Measurements from ENCODE around the gene RECK. TPM values are rescaled to one million over a fixed set of nuclear protein-coding genes. Genes with fewer than 3 reads are reported as not detected.
A peak's percentile ranks its signal among the peaks of the same experiment; 100 is the strongest.

Gene RECK
- polyA plus RNA-seq, 1 donor, result 9.1 TPM

- Histone ChIP-seq H3K4me3 (ENCODE audit: low read length) (no peak overlapping the region), H3K9me3 (ENCODE audit: control insufficient read depth, low read depth, low read length) (peaks cover 7% of the 10 kb centered on the region), H3K4me1 (ENCODE audit: control insufficient read depth, insufficient read depth, low read length) (peaks cover 13% of the 10 kb centered on the region), H3K36me3 (ENCODE audit: control insufficient read depth, insufficient read depth, low read length) (no peaks in the 10 kb centered on the region), H3K27ac (ENCODE audit: low read length) (peak overlapping the region; percentile 63), H3K27me3 (ENCODE audit: control insufficient read depth, insufficient read depth, low read length) (no peaks in the 10 kb centered on the region)
- WGBS (ENCODE audit: insufficient coverage, low lambda C conversion rate), result 0% methylated on average over 1 of the region's 3 CpGs
- DNase-seq, result peak; percentile 86 to 94
These were observed 30.0 kb upstream of the RECK start for GRCh38 chr9:36006549-36007315.

- Histone ChIP-seq H3K9me3 (ENCODE audit: control insufficient read depth, low read depth, low read length) (peaks cover 7% of the 10 kb centered on the region), H3K4me1 (ENCODE audit: control insufficient read depth, insufficient read depth, low read length) (peaks cover 13% of the 10 kb centered on the region), H3K27me3 (ENCODE audit: control insufficient read depth, insufficient read depth, low read length) (no peaks in the 10 kb centered on the region), H3K4me3 (ENCODE audit: low read length) (no peak overlapping the region), H3K27ac (ENCODE audit: low read length) (no peak overlapping the region), H3K36me3 (ENCODE audit: control insufficient read depth, insufficient read depth, low read length) (no peaks in the 10 kb centered on the region)
- WGBS (ENCODE audit: insufficient coverage, low lambda C conversion rate), result no CpG with 5 or more reads among the region's 1 CpG
- DNase-seq, result no peak
These were observed 29.4 kb upstream of the RECK start for GRCh38 chr9:36007316-36007708.

GRCh38 chr9:36007852-36008251 lies 28.9 kb upstream of the RECK start:
- no peaks in the 10 kb centered on the region for H3K36me3 ChIP-seq (ENCODE audit: control insufficient read depth, insufficient read depth, low read length)
- no peak overlapping the region for H3K4me3 ChIP-seq (ENCODE audit: low read length)
- peaks cover 13% of the 10 kb centered on the region for H3K4me1 ChIP-seq (ENCODE audit: control insufficient read depth, insufficient read depth, low read length)
- DNase-seq, result no peak
- H3K27ac ChIP-seq (ENCODE audit: low read length), result no peak overlapping the region
- WGBS (ENCODE audit: insufficient coverage, low lambda C conversion rate), result no CpG with 5 or more reads among the region's 2 CpGs
- no peaks in the 10 kb centered on the region for H3K27me3 ChIP-seq (ENCODE audit: control insufficient read depth, insufficient read depth, low read length)
- H3K9me3 ChIP-seq (ENCODE audit: control insufficient read depth, low read depth, low read length), result peaks cover 7% of the 10 kb centered on the region

GRCh38 chr9:36008774-36009300 lies 27.9 kb upstream of the RECK start:
- 14% methylated on average over 1 of the region's 11 CpGs for WGBS (ENCODE audit: insufficient coverage, low lambda C conversion rate)
- no peak overlapping the region for H3K4me3 ChIP-seq (ENCODE audit: low read length)
- no peaks in the 10 kb centered on the region for H3K36me3 ChIP-seq (ENCODE audit: control insufficient read depth, insufficient read depth, low read length)
- peaks cover 7% of the 10 kb centered on the region for H3K9me3 ChIP-seq (ENCODE audit: control insufficient read depth, low read depth, low read length)
- peaks cover 13% of the 10 kb centered on the region for H3K4me1 ChIP-seq (ENCODE audit: control insufficient read depth, insufficient read depth, low read length)
- H3K27me3 ChIP-seq (ENCODE audit: control insufficient read depth, insufficient read depth, low read length), result no peaks in the 10 kb centered on the region
- DNase-seq, result peak; percentile 30 to 69
- no peak overlapping the region for H3K27ac ChIP-seq (ENCODE audit: low read length)

- no peaks in the 10 kb centered on the region for H3K36me3 ChIP-seq (ENCODE audit: control insufficient read depth, insufficient read depth, low read length)
- peaks cover 9% of the 10 kb centered on the region for H3K4me1 ChIP-seq (ENCODE audit: control insufficient read depth, insufficient read depth, low read length)
- H3K27me3 ChIP-seq (ENCODE audit: control insufficient read depth, insufficient read depth, low read length), result no peaks in the 10 kb centered on the region
- DNase-seq, result no peak
- H3K27ac ChIP-seq (ENCODE audit: low read length), result no peak overlapping the region
- no peak overlapping the region for H3K4me3 ChIP-seq (ENCODE audit: low read length)
- no CpG with 5 or more reads among the region's 3 CpGs for WGBS (ENCODE audit: insufficient coverage, low lambda C conversion rate)
- H3K9me3 ChIP-seq (ENCODE audit: control insufficient read depth, low read depth, low read length), result no peaks in the 10 kb centered on the region
These were observed 25.3 kb upstream of the RECK start for GRCh38 chr9:36011379-36011778.

- DNase-seq, result no peak
- no peaks in the 10 kb centered on the region for H3K9me3 ChIP-seq (ENCODE audit: control insufficient read depth, low read depth, low read length)
- H3K4me1 ChIP-seq (ENCODE audit: control insufficient read depth, insufficient read depth, low read length), result no peaks in the 10 kb centered on the region
- H3K27me3 ChIP-seq (ENCODE audit: control insufficient read depth, insufficient read depth, low read length), result no peaks in the 10 kb centered on the region
- H3K27ac ChIP-seq (ENCODE audit: low read length), result no peak overlapping the region
- WGBS (ENCODE audit: insufficient coverage, low lambda C conversion rate), result no CpG with 5 or more reads among the region's 2 CpGs
- H3K36me3 ChIP-seq (ENCODE audit: control insufficient read depth, insufficient read depth, low read length), result no peaks in the 10 kb centered on the region
- H3K4me3 ChIP-seq (ENCODE audit: low read length), result no peak overlapping the region
These were observed 19.4 kb upstream of the RECK start for GRCh38 chr9:36017278-36017677.

- H3K4me3 ChIP-seq (ENCODE audit: low read length), result no peak overlapping the region
- DNase-seq, result no peak
- H3K9me3 ChIP-seq (ENCODE audit: control insufficient read depth, low read depth, low read length), result no peaks in the 10 kb centered on the region
- 80% methylated on average over 1 of the region's 3 CpGs for WGBS (ENCODE audit: insufficient coverage, low lambda C conversion rate)
- H3K36me3 ChIP-seq (ENCODE audit: control insufficient read depth, insufficient read depth, low read length), result no peaks in the 10 kb centered on the region
- H3K27me3 ChIP-seq (ENCODE audit: control insufficient read depth, insufficient read depth, low read length), result no peaks in the 10 kb centered on the region
- H3K4me1 ChIP-seq (ENCODE audit: control insufficient read depth, insufficient read depth, low read length), result no peaks in the 10 kb centered on the region
- no peak overlapping the region for H3K27ac ChIP-seq (ENCODE audit: low read length)
These were observed 18.6 kb upstream of the RECK start for GRCh38 chr9:36018129-36018528.

GRCh38 chr9:36018891-36019720 lies 17.6 kb upstream of the RECK start:
- Histone ChIP-seq H3K4me1 (ENCODE audit: control insufficient read depth, insufficient read depth, low read length) (no peaks in the 10 kb centered on the region), H3K36me3 (ENCODE audit: control insufficient read depth, insufficient read depth, low read length) (no peaks in the 10 kb centered on the region), H3K9me3 (ENCODE audit: control insufficient read depth, low read depth, low read length) (no peaks in the 10 kb centered on the region), H3K27ac (ENCODE audit: low read length) (no peak overlapping the region), H3K27me3 (ENCODE audit: control insufficient read depth, insufficient read depth, low read length) (no peaks in the 10 kb centered on the region), H3K4me3 (ENCODE audit: low read length) (no peak overlapping the region)
- DNase-seq, result no peak
- 60% methylated on average over 2 of the region's 6 CpGs for WGBS (ENCODE audit: insufficient coverage, low lambda C conversion rate)

- 100% methylated on average over 1 of the region's 1 CpG for WGBS (ENCODE audit: insufficient coverage, low lambda C conversion rate)
- Histone ChIP-seq H3K4me3 (ENCODE audit: low read length) (no peak overlapping the region), H3K27ac (ENCODE audit: low read length) (no peak overlapping the region), H3K9me3 (ENCODE audit: control insufficient read depth, low read depth, low read length) (no peaks in the 10 kb centered on the region), H3K4me1 (ENCODE audit: control insufficient read depth, insufficient read depth, low read length) (no peaks in the 10 kb centered on the region), H3K27me3 (ENCODE audit: control insufficient read depth, insufficient read depth, low read length) (no peaks in the 10 kb centered on the region), H3K36me3 (ENCODE audit: control insufficient read depth, insufficient read depth, low read length) (no peaks in the 10 kb centered on the region)
- DNase-seq, result no peak
These were observed 14.7 kb upstream of the RECK start for GRCh38 chr9:36021968-36022367.

GRCh38 chr9:36023260-36024048 lies 13.3 kb upstream of the RECK start:
- Histone ChIP-seq H3K36me3 (ENCODE audit: control insufficient read depth, insufficient read depth, low read length) (no peaks in the 10 kb centered on the region), H3K4me1 (ENCODE audit: control insufficient read depth, insufficient read depth, low read length) (no peaks in the 10 kb centered on the region), H3K27me3 (ENCODE audit: control insufficient read depth, insufficient read depth, low read length) (no peaks in the 10 kb centered on the region), H3K9me3 (ENCODE audit: control insufficient read depth, low read depth, low read length) (no peaks in the 10 kb centered on the region), H3K27ac (ENCODE audit: low read length) (no peak overlapping the region), H3K4me3 (ENCODE audit: low read length) (no peak overlapping the region)
- peak; percentile 43 to 55 for DNase-seq
- no CpG with 5 or more reads among the region's 13 CpGs for WGBS (ENCODE audit: insufficient coverage, low lambda C conversion rate)

Data from large intestine (tissue), 3 donors.